A549 treated with AZD9567 at 1 μM for 4 hours (cell line): ENCODE data around the gene PARD6A. TPM values are rescaled to one million over a fixed set of nuclear protein-coding genes. Genes with fewer than 3 reads are reported as not detected.

Experiments
- total RNA-seq: library from RNA; stranded (reverse); fragments of 200-300 nt; extraction: Qiagen RNA extraction; gene quantifications from 5 replicates; pipeline ENCODE4 v1.2.3, GENCODE V29; 2022; ENCODE audit not compliant: insufficient read depth

PARD6A gene, protein sequence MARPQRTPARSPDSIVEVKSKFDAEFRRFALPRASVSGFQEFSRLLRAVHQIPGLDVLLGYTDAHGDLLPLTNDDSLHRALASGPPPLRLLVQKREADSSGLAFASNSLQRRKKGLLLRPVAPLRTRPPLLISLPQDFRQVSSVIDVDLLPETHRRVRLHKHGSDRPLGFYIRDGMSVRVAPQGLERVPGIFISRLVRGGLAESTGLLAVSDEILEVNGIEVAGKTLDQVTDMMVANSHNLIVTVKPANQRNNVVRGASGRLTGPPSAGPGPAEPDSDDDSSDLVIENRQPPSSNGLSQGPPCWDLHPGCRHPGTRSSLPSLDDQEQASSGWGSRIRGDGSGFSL
- total RNA-seq, result 1.8 to 2.2 TPM (median 2.1 TPM) in 4 of 5 replicates, not detected in the other

DNA sequence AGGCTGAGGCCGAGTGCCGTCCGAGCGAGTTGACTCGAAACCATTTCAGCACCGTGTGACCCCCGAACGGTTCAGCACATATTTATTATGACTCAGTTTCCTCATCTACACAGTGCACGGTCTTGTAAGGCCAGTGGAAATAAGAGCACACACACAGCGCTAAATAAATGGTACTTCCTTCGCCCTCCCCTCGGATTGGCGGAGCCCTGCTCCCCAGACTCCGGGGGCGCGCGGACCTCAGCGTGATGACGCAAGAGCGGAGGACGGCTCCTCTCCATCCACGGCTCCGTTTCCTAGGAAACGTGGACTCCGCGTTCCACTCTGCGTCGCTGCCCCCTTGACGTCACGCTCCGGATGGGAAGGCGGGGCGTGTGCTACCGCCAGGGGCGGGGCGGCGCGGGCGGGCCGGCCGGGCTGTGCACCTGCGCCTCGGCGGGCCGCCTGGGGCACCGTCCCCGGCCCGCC is at the start of gene PARD6A:
PARD6A (plus strand) TSS at position 397 of the 465 bp plus-strand sequence. CDS start 79 bp downstream, outside the sequence.

DNA sequence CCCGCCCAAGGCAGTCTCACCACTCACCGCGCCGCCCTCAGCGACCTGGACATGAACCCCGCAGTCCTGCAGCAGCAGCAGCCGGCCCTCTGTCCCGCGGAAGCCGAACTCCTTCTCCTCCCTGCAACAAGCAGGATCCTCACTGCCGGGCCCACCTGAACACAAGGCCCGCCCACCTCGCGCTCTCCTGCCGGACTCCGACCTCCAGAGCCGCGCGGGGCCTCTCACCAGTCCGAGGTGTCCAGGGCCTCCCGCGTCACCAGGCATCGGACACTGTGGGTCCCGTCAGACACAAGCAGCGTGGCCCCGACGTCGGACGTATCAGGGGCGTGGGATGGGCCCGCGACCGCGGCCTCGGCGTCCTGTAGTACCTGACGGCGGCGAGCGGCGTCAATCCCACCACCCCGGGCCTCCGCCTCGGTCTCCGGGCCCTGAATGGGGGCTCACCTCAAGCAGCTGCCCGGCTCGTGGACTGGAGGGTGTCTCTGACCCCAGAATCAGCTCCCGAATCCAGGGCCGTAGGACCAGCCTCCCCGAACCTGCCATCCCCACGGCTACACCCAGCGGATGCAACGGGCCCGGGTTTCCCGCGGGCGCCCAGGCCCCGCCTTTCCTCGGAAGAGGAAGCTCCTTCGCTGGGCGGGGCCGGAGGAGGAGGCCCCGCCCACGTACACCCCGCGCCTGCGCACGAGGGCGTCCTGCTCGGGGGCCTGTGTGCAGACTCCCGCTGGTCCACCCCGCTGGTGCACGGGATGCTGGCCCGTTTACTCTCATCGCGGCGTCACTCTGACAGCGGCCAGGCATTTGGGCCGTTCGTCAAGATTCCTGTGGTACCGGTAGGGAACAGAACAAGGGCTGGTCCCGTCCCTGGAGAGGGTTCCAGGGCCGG is 841 bp upstream of the PARD6A start, which contains the start of gene ACD:
ACD (minus strand) TSS at position 586 of the 889 bp plus-strand sequence; CDS start at position 546, 40 bp downstream.

DNA sequence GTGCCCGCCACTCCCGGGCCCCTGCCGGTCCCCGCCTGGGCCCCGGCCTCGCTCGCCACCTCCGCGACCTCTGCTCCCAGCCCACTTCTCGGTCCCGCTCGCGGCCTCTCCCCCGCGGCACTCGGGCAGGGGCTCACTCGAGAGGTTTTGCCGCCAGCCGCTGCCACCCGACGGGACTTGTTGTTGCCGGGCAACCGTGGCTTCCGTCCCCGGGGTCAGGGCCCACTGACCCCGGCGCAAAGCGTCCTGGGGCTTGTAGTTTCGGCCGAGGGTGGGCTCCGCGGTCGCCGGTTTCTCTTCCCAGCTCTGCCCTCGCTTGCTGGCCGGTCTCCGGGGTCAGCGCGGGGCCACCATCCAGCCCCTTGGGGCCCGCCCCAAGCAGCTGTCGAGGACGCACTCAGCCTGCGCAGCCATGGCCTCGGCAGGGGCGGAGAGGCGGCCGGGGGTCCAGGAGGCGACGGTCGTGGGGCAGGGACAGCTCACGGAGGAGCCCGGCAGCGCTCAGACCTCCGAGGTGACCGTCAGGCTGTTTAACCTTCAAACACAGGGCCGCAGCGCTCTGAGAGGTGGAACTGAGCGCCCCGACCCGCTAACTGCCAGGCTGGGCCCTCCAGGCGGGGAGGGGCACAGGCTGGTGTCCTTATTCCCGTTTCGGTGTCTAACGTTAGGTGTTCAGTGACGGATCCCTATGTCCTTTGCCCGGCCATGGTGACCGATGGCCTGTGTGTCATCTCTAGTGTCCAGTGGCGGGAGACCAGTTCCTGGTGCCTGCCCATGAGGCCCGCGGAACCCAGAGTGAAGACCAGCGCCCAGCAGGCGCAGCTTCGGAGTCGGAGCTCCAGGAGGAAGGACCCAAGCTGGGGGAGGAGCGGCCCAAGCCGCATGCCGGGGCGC is 6.0 kb downstream of the PARD6A start, which contains the start of the genes C16orf86 and ENKD1:
C16orf86 (plus strand) TSS at position 256 of the 894 bp plus-strand sequence; CDS start at position 413, 157 bp downstream.
ENKD1 (minus strand) TSS at position 192 of the 894 bp plus-strand sequence. CDS start 308 bp downstream, outside the sequence.

Other genes with a start within 250 kb of the PARD6A start
- 3.8 to 7.5 TPM (median 7.0 TPM) in 5 replicates for gene ZDHHC1, start 244.5 kb upstream of the PARD6A start, total RNA-seq
- 1.6 to 2.2 TPM (median 1.8 TPM) in 5 replicates for gene HSD11B2, start 229.8 kb upstream of the PARD6A start, total RNA-seq
- 94.7 to 122 TPM (median 111 TPM) in 5 replicates for gene ATP6V0D1, start 179.8 kb upstream of the PARD6A start, total RNA-seq
- not detected in 5 replicates for gene AGRP, start 177.4 kb upstream of the PARD6A start, total RNA-seq
- 36.7 to 43.5 TPM (median 40.1 TPM) in 5 replicates for gene RIPOR1, start 132.1 kb upstream of the PARD6A start, total RNA-seq
- gene CTCF, start 98.4 kb upstream of the PARD6A start, total RNA-seq, result 32.8 to 40.3 TPM (median 34.0 TPM) in 5 replicates
- gene CARMIL2, start 15.8 kb upstream of the PARD6A start, total RNA-seq, result 0.62 to 2.4 TPM (median 2.1 TPM) in 5 replicates
- gene ACD, start 700 bp upstream of the PARD6A start, total RNA-seq, result 34.7 to 38.7 TPM (median 36.6 TPM) in 5 replicates
- gene ENKD1, start 5.8 kb downstream of the PARD6A start, total RNA-seq, result 3.3 to 12.0 TPM (median 10.3 TPM) in 5 replicates
- 0.10 to 0.20 TPM in 2 of 5 replicates, not detected in the others for gene C16orf86, start 5.9 kb downstream of the PARD6A start, total RNA-seq
- 8.9 to 18.3 TPM (median 17.8 TPM) in 5 replicates for gene GFOD2, start 58.4 kb downstream of the PARD6A start, total RNA-seq
- 9.5 to 10.9 TPM (median 10.2 TPM) in 5 replicates for gene RANBP10, start 145.6 kb downstream of the PARD6A start, total RNA-seq
- gene TSNAXIP1, start 145.9 kb downstream of the PARD6A start, total RNA-seq, result 0.33 to 0.85 TPM (median 0.43 TPM) in 4 of 5 replicates, not detected in the other
- 23.4 to 41.0 TPM (median 38.1 TPM) in 5 replicates for gene THAP11, start 181.4 kb downstream of the PARD6A start, total RNA-seq
- gene NUTF2, start 186.0 kb downstream of the PARD6A start, total RNA-seq, result 234 to 376 TPM (median 237 TPM) in 5 replicates
- gene CENPT, start 186.7 kb downstream of the PARD6A start, total RNA-seq, result 27.5 to 32.3 TPM (median 31.8 TPM) in 5 replicates
- gene EDC4, start 212.1 kb downstream of the PARD6A start, total RNA-seq, result 38.5 to 68.1 TPM (median 65.8 TPM) in 5 replicates
- gene NRN1L, start 223.9 kb downstream of the PARD6A start, total RNA-seq, result 0.29 to 0.37 TPM in 2 of 5 replicates, not detected in the others
- 11.1 to 20.4 TPM (median 15.9 TPM) in 5 replicates for gene PSKH1, start 232.3 kb downstream of the PARD6A start, total RNA-seq